GM12892 (cell line): ENCODE measurements around the gene CEP162.

ENCODE experiments used
- POLR2A ChIP-seq: IDR thresholded peaks from 2 replicates; pipeline ENCODE4 v1.6.1; 2011; ENCODE audit warnings: low read depth, low read length, control low read depth
- TAF1 ChIP-seq: IDR thresholded peaks from 2 replicates; pipeline ENCODE4 v1.6.1; 2011; ENCODE audit warnings: low read depth, mild to moderate bottlenecking, control low read depth, low read length, borderline replicate concordance

DNA sequence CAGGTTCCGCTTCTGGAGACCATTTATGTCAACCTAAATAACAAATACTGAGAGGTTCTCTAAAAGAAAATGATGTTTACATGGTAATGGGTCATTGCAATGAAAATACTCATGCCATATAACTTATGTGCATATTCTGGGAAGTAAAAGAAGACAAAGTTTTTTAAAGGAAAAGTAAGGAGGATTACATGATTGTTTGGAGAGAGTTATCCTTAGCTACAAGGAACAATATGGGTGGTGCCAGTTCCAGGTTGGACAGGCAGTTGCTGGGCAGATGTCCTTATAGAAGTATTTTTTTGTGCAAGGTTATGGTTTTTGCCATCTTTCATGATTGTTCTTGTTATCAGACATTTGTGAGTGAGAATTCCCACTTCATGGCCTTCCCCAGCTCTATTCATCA, 141.4 kb downstream of the CEP162 start:
- no peak for TF ChIP-seq TAF1
- TF ChIP-seq POLR2A: no peak
